Fibroblast of mammary gland (primary cell): ENCODE data around the gene PATJ.
"Not testable (repeated sequence)": the region's sequence is repeated elsewhere in the genome, so short reads cannot be mapped to it uniquely, and the experiment has no call there.

Experiments
- DNase-seq: peaks from one replicate; pipeline ENCODE4 v3.0.0-alpha.2; 2010; ENCODE audit warnings: low read depth
- H3K4me3 ChIP-seq: 2 replicates; pipeline ENCODE4 v1.5.1; 2011; ENCODE audit warnings: low read depth, mild to moderate bottlenecking, low read length, moderate library complexity; ENCODE audit not compliant: control insufficient read depth
- CTCF ChIP-seq: conservative IDR thresholded peaks from 2 replicates; pipeline ENCODE4 v1.5.1; 2011; ENCODE audit warnings: low read depth, low read length, inconsistent platforms; ENCODE audit not compliant: control insufficient read depth, insufficient read depth

PATJ gene

DNA sequence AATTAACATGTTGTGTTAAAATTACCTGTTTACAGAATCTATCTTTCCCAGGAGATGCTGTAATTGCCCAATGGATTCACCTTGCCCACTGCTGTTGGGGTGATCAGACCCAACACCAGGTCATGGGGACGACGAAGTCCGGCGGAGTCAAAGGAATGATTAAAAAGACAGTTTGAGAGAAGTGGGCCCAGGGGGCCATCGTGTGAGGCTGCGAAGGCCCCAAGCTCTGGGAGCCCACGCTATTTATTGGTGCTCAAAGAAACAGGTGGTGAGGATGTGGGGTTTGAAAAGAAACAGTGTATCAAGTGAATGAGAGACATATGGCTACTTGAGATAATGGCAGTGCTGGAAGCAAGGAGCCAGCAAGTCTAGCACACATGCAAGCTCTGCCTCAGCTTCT is 436.1 kb downstream of the PATJ start:
- TF ChIP-seq CTCF: no peak
- DNase-seq: no peak
- H3K4me3 ChIP-seq: no peak overlapping the region

GRCh38 chr1:62180054-62180453 is 437.8 kb downstream of the PATJ start:
- H3K4me3 ChIP-seq, DNase-seq: not testable (repeated sequence)

GRCh38 chr1:62180639-62181038 is 438.4 kb downstream of the PATJ start:
- no peak for TF ChIP-seq CTCF
- H3K4me3 ChIP-seq: no peak overlapping the region
- no peak for DNase-seq

- no peak for DNase-seq
- no peak for TF ChIP-seq CTCF
- no peak overlapping the region for H3K4me3 ChIP-seq
These were observed 439.3 kb downstream of the PATJ start for GRCh38 chr1:62181532-62181931.

GRCh38 chr1:62182157-62182556 is 439.9 kb downstream of the PATJ start:
- DNase-seq: not testable (repeated sequence)

DNA sequence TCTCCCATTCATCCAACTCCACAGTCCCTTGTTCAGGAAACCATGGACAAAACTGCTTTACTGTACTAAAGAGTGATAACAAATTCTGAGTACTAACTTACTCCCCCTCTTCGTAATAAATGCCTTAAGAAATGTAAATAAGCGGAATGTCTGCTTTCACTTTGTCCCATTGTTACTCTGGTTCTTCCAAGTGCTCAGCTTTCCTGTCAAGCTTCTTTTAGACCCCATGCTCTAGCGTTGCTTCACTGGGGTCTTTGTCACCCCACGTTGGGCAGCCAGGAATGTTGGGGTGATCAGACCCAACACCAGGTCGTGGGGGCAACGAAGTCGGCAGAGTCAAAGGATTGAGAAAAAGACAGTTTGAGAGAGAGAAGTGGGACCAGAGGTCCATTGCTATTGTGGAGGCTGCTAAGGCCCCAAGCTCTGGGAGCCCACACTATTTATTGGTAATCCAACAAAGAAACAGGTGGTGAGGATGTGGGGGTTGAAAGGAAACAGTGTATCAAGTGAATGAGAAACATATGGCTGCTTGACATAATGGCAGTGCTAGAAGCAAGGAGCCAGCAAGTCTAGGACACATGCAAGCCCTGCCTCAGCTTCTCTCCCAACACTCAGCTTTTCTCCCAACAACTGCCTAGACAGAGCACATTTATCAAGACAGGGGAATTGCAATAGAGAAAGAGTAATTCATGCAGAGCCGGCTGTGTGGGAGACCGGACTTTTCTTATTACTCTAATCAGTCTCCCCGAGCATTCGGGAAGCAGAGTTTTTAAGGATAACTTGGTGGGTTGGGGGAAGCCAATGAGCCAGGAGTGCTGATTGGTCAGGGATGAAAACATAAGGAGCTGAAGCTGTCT is 441.1 kb downstream of the PATJ start:
- not testable (repeated sequence) for H3K4me3 ChIP-seq, DNase-seq

More at GRCh38 chr1:62182157-62182556, 439.9 kb downstream of the PATJ start:
- H3K4me3 ChIP-seq: not testable (repeated sequence)

GRCh38 chr1:62184336-62184735 is 442.1 kb downstream of the PATJ start:
- DNase-seq: no peak
- TF ChIP-seq CTCF: no peak
- no peak overlapping the region for H3K4me3 ChIP-seq

GRCh38 chr1:62185233-62185632 is 443.0 kb downstream of the PATJ start:
- H3K4me3 ChIP-seq: not testable (repeated sequence)
- DNase-seq: peak; percentile 11

DNA sequence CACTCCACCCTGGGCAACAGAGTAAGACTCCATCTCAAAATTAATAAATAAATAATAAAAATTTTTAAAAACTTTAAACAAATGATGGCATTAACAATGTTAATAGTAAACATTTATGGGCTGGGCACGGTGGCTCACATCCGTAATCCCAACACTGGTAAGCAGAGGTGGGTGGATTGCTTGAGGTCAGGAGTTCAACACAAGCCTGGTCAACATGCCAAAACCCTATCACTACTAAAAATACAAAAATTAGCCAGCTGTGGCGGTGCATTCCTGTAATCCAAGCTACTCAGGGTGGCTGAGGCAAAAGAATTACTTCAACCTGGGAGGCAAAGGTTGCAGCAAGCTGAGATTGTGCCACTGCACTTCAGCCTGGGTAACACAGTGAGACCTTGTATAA is 443.4 kb downstream of the PATJ start:
- no peak for DNase-seq
- TF ChIP-seq CTCF: no peak
- H3K4me3 ChIP-seq: no peak overlapping the region
